ENCODE data around the gene C1orf21.

Gene C1orf21

GRCh38 chr1:184513421-184513820, 126.6 kb downstream of the C1orf21 start:
- H3K4me3 ChIP-seq (ENCODE audit: low read length): no peak overlapping the region
- peak; percentile 52 for DNase-seq (ENCODE audit: low read depth)
- no peak for TF ChIP-seq CTCF (IDR thresholded peaks at IDR 0.05; ENCODE audit: insufficient read depth, low read depth, low read length, missing control alignments)

GRCh38 chr1:184513966-184514365, 127.1 kb downstream of the C1orf21 start:
- no peak for TF ChIP-seq CTCF (IDR thresholded peaks at IDR 0.05; ENCODE audit: insufficient read depth, low read depth, low read length, missing control alignments)
- DNase-seq (ENCODE audit: low read depth): peak; percentile 64
- no peak overlapping the region for H3K4me3 ChIP-seq (ENCODE audit: low read length)

GRCh38 chr1:184514447-184514846, 127.6 kb downstream of the C1orf21 start:
- TF ChIP-seq CTCF (IDR thresholded peaks at IDR 0.05; ENCODE audit: insufficient read depth, low read depth, low read length, missing control alignments): no peak
- no peak overlapping the region for H3K4me3 ChIP-seq (ENCODE audit: low read length)
- DNase-seq (ENCODE audit: low read depth): no peak

GRCh38 chr1:184517130-184517529, 130.3 kb downstream of the C1orf21 start:
- H3K4me3 ChIP-seq (ENCODE audit: low read length): no peak overlapping the region
- DNase-seq (ENCODE audit: low read depth): no peak
- TF ChIP-seq CTCF (IDR thresholded peaks at IDR 0.05; ENCODE audit: insufficient read depth, low read depth, low read length, missing control alignments): no peak

- no peak for TF ChIP-seq CTCF (IDR thresholded peaks at IDR 0.05; ENCODE audit: insufficient read depth, low read depth, low read length, missing control alignments)
- DNase-seq (ENCODE audit: low read depth): no peak
- H3K4me3 ChIP-seq (ENCODE audit: low read length): no peak overlapping the region
These were observed 132.0 kb downstream of the C1orf21 start for GRCh38 chr1:184518736-184519357.

GRCh38 chr1:184520336-184520735, 133.5 kb downstream of the C1orf21 start:
- TF ChIP-seq CTCF (IDR thresholded peaks at IDR 0.05; ENCODE audit: insufficient read depth, low read depth, low read length, missing control alignments): no peak
- peak; percentile 24 for DNase-seq (ENCODE audit: low read depth)
- H3K4me3 ChIP-seq (ENCODE audit: low read length): no peak overlapping the region

- no peak for TF ChIP-seq CTCF (IDR thresholded peaks at IDR 0.05; ENCODE audit: insufficient read depth, low read depth, low read length, missing control alignments)
- no peak overlapping the region for H3K4me3 ChIP-seq (ENCODE audit: low read length)
- peak; percentile 34 for DNase-seq (ENCODE audit: low read depth)
These were observed 137.4 kb downstream of the C1orf21 start for GRCh38 chr1:184524248-184524647.
